ENCODE data around the gene RPS17.
"Not testable (repeated sequence)": the region's sequence is repeated elsewhere in the genome, so short reads cannot be mapped to it uniquely, and the experiment has no call there.

Gene RPS17

GRCh38 chr15:82513587-82513986 is 26.7 kb downstream of the RPS17 start:
- DNase-seq (ENCODE audit: low read depth, low spot score) = not testable (repeated sequence)

- DNase-seq (ENCODE audit: low read depth, low spot score) = not testable (repeated sequence)
These were observed 32.6 kb downstream of the RPS17 start for GRCh38 chr15:82507693-82508092.

- DNase-seq (ENCODE audit: low read depth, low spot score) = not testable (repeated sequence)
These were observed 33.2 kb downstream of the RPS17 start for GRCh38 chr15:82507087-82507486.

GRCh38 chr15:82505842-82506241 is 34.4 kb downstream of the RPS17 start:
- not testable (repeated sequence) for DNase-seq (ENCODE audit: low read depth, low spot score)

- not testable (repeated sequence) for DNase-seq (ENCODE audit: low read depth, low spot score)
These were observed 36.2 kb downstream of the RPS17 start for GRCh38 chr15:82504074-82504473.

GRCh38 chr15:82502700-82503339 is 37.4 kb downstream of the RPS17 start:
- not testable (repeated sequence) for DNase-seq (ENCODE audit: low read depth, low spot score)

- DNase-seq (ENCODE audit: low read depth, low spot score) = not testable (repeated sequence)
These were observed 39.5 kb downstream of the RPS17 start for GRCh38 chr15:82500772-82501171.

- not testable (repeated sequence) for DNase-seq (ENCODE audit: low read depth, low spot score)
These were observed 42.3 kb downstream of the RPS17 start for GRCh38 chr15:82497978-82498377.

- DNase-seq (ENCODE audit: low read depth, low spot score) = not testable (repeated sequence)
These were observed 52.0 kb downstream of the RPS17 start for GRCh38 chr15:82488250-82488649.

GRCh38 chr15:82487045-82487444 is 53.2 kb downstream of the RPS17 start:
- DNase-seq (ENCODE audit: low read depth, low spot score) = not testable (repeated sequence)

Measured in activated CD4-positive, CD25-positive, alpha-beta regulatory T cell treated with anti-CD3 and anti-CD28 coated beads, Interleukin-2, amount 50 U/mL, for 16 hours (primary cell).